ENCODE results near the gene DLGAP4. TPM values are rescaled to one million over a fixed set of nuclear protein-coding genes. Genes with fewer than 3 reads are reported as not detected.
A peak's percentile ranks its signal among the peaks of the same experiment; 100 is the strongest.

Gene DLGAP4
- polyA plus RNA-seq, 4 donors: 24.3 to 37.9 (median 28.3) TPM

- 37 to 59% (median 45%) methylated on average over 18 to 20 of the region's 20 CpGs for WGBS, 3 donors
- no peak overlapping the region for H3K27ac ChIP-seq (ENCODE audit: low read depth in 1 of 3, low read length in 2 of 3)
- no peaks in the 10 kb centered on the region for H3K4me1 ChIP-seq (ENCODE audit: control insufficient read depth in 3 of 3, insufficient read depth in 2 of 3, low read depth in 1 of 3, low read length in 2 of 3)
- no peaks in the 10 kb centered on the region for H3K9me3 ChIP-seq (ENCODE audit: control insufficient read depth in 2 of 2, insufficient read depth in 1 of 2, low read depth in 1 of 2, low read length in 1 of 2)
- DNase-seq (peak in 1 of 2 donors; percentile 51), FAIRE-seq (no peak)
- H3K36me3 ChIP-seq (ENCODE audit: control insufficient read depth in 3 of 3, insufficient read depth in 2 of 3, low read depth in 1 of 3, low read length in 3 of 3): no peaks in the 10 kb centered on the region
- H3K27me3 ChIP-seq (ENCODE audit: control insufficient read depth in 3 of 3, insufficient read depth in 3 of 3, low read length in 3 of 3): peaks cover 0 to 5% (median 2%) of the 10 kb centered on the region in 3 donors
- H3K4me3 ChIP-seq (ENCODE audit: low read depth in 1 of 3, low read length in 3 of 3): no peak overlapping the region
Observed at GRCh38 chr20:36394340-36394965, 88.3 kb downstream of the DLGAP4 start.

- Histone ChIP-seq H3K27ac (ENCODE audit: low read depth in 1 of 3, low read length in 2 of 3) (no peak overlapping the region), H3K4me1 (ENCODE audit: control insufficient read depth in 3 of 3, insufficient read depth in 2 of 3, low read depth in 1 of 3, low read length in 2 of 3) (no peaks in the 10 kb centered on the region), H3K9me3 (ENCODE audit: control insufficient read depth in 2 of 2, insufficient read depth in 1 of 2, low read depth in 1 of 2, low read length in 1 of 2) (peaks cover 0 to 3% of the 10 kb centered on the region in 2 donors), H3K4me3 (ENCODE audit: low read depth in 1 of 3, low read length in 3 of 3) (no peak overlapping the region), H3K36me3 (ENCODE audit: control insufficient read depth in 3 of 3, insufficient read depth in 2 of 3, low read depth in 1 of 3, low read length in 3 of 3) (no peaks in the 10 kb centered on the region), H3K27me3 (ENCODE audit: control insufficient read depth in 3 of 3, insufficient read depth in 3 of 3, low read length in 3 of 3) (peaks cover 0 to 4% (median 3%) of the 10 kb centered on the region in 3 donors)
- FAIRE-seq (no peak), DNase-seq (no peak)
- WGBS, 3 donors: 82 to 89% (median 83%) methylated on average over 6 of the region's 6 CpGs
Observed at GRCh38 chr20:36396340-36396739, 90.2 kb downstream of the DLGAP4 start.

- H3K36me3 ChIP-seq (ENCODE audit: control insufficient read depth in 3 of 3, insufficient read depth in 2 of 3, low read depth in 1 of 3, low read length in 3 of 3): no peaks in the 10 kb centered on the region
- H3K4me1 ChIP-seq (ENCODE audit: control insufficient read depth in 3 of 3, insufficient read depth in 2 of 3, low read depth in 1 of 3, low read length in 2 of 3): no peaks in the 10 kb centered on the region
- DNase-seq (no peak), FAIRE-seq (no peak)
- WGBS, 3 donors: 62 to 71% (median 69%) methylated on average over 8 of the region's 8 CpGs
- H3K27me3 ChIP-seq (ENCODE audit: control insufficient read depth in 3 of 3, insufficient read depth in 3 of 3, low read length in 3 of 3): peaks cover 0 to 4% (median 0%) of the 10 kb centered on the region in 3 donors
- peaks cover 0 to 3% of the 10 kb centered on the region in 2 donors for H3K9me3 ChIP-seq (ENCODE audit: control insufficient read depth in 2 of 2, insufficient read depth in 1 of 2, low read depth in 1 of 2, low read length in 1 of 2)
- H3K27ac ChIP-seq (ENCODE audit: low read depth in 1 of 3, low read length in 2 of 3): no peak overlapping the region
- H3K4me3 ChIP-seq (ENCODE audit: low read depth in 1 of 3, low read length in 3 of 3): no peak overlapping the region
Observed at GRCh38 chr20:36396847-36397630, 90.9 kb downstream of the DLGAP4 start.

- Histone ChIP-seq H3K36me3 (ENCODE audit: control insufficient read depth in 3 of 3, insufficient read depth in 2 of 3, low read depth in 1 of 3, low read length in 3 of 3) (no peaks in the 10 kb centered on the region), H3K9me3 (ENCODE audit: control insufficient read depth in 2 of 2, insufficient read depth in 1 of 2, low read depth in 1 of 2, low read length in 1 of 2) (peaks cover 0 to 3% of the 10 kb centered on the region in 2 donors), H3K4me3 (ENCODE audit: low read depth in 1 of 3, low read length in 3 of 3) (no peak overlapping the region), H3K27ac (ENCODE audit: low read depth in 1 of 3, low read length in 2 of 3) (no peak overlapping the region), H3K4me1 (ENCODE audit: control insufficient read depth in 3 of 3, insufficient read depth in 2 of 3, low read depth in 1 of 3, low read length in 2 of 3) (no peaks in the 10 kb centered on the region), H3K27me3 (ENCODE audit: control insufficient read depth in 3 of 3, insufficient read depth in 3 of 3, low read length in 3 of 3) (peaks cover 0 to 7% (median 5%) of the 10 kb centered on the region in 3 donors)
- 43 to 71% (median 48%) methylated on average over 3 of the region's 3 CpGs for WGBS, 3 donors
- DNase-seq (no peak), FAIRE-seq (no peak)
Observed at GRCh38 chr20:36398515-36398914, 92.4 kb downstream of the DLGAP4 start.

GRCh38 chr20:36399147-36399968 lies 93.2 kb downstream of the DLGAP4 start:
- peaks cover 0 to 8% (median 7%) of the 10 kb centered on the region in 3 donors for H3K27me3 ChIP-seq (ENCODE audit: control insufficient read depth in 3 of 3, insufficient read depth in 3 of 3, low read length in 3 of 3)
- no peak overlapping the region for H3K27ac ChIP-seq (ENCODE audit: low read depth in 1 of 3, low read length in 2 of 3)
- no peaks in the 10 kb centered on the region for H3K36me3 ChIP-seq (ENCODE audit: control insufficient read depth in 3 of 3, insufficient read depth in 2 of 3, low read depth in 1 of 3, low read length in 3 of 3)
- 26 to 29% (median 28%) methylated on average over 6 of the region's 6 CpGs for WGBS, 3 donors
- H3K4me3 ChIP-seq (ENCODE audit: low read depth in 1 of 3, low read length in 3 of 3): no peak overlapping the region
- H3K4me1 ChIP-seq (ENCODE audit: control insufficient read depth in 3 of 3, insufficient read depth in 2 of 3, low read depth in 1 of 3, low read length in 2 of 3): no peaks in the 10 kb centered on the region
- DNase-seq (peak; percentile 25 to 34), FAIRE-seq (no peak)
- peaks cover 0 to 3% of the 10 kb centered on the region in 2 donors for H3K9me3 ChIP-seq (ENCODE audit: control insufficient read depth in 2 of 2, insufficient read depth in 1 of 2, low read depth in 1 of 2, low read length in 1 of 2)

- 54 to 59% (median 58%) methylated on average over 7 of the region's 7 CpGs for WGBS, 3 donors
- H3K4me1 ChIP-seq (ENCODE audit: control insufficient read depth in 3 of 3, insufficient read depth in 2 of 3, low read depth in 1 of 3, low read length in 2 of 3): no peaks in the 10 kb centered on the region
- H3K27me3 ChIP-seq (ENCODE audit: control insufficient read depth in 3 of 3, insufficient read depth in 3 of 3, low read length in 3 of 3): peaks cover 0 to 8% (median 7%) of the 10 kb centered on the region in 3 donors
- FAIRE-seq: no peak
- H3K4me3 ChIP-seq (ENCODE audit: low read depth in 1 of 3, low read length in 3 of 3): no peak overlapping the region
- peaks cover 0 to 3% of the 10 kb centered on the region in 2 donors for H3K9me3 ChIP-seq (ENCODE audit: control insufficient read depth in 2 of 2, insufficient read depth in 1 of 2, low read depth in 1 of 2, low read length in 1 of 2)
- DNase-seq: no peak
- H3K36me3 ChIP-seq (ENCODE audit: control insufficient read depth in 3 of 3, insufficient read depth in 2 of 3, low read depth in 1 of 3, low read length in 3 of 3): no peaks in the 10 kb centered on the region
- H3K27ac ChIP-seq (ENCODE audit: low read depth in 1 of 3, low read length in 2 of 3): no peak overlapping the region
Observed at GRCh38 chr20:36399969-36400545, 93.9 kb downstream of the DLGAP4 start.

GRCh38 chr20:36400909-36401735 lies 95.0 kb downstream of the DLGAP4 start:
- no peak overlapping the region for H3K4me3 ChIP-seq (ENCODE audit: low read depth in 1 of 3, low read length in 3 of 3)
- WGBS, 3 donors: 37 to 53% (median 47%) methylated on average over 18 of the region's 18 CpGs
- no peak for FAIRE-seq
- no peaks in the 10 kb centered on the region for H3K4me1 ChIP-seq (ENCODE audit: control insufficient read depth in 3 of 3, insufficient read depth in 2 of 3, low read depth in 1 of 3, low read length in 2 of 3)
- H3K27ac ChIP-seq (ENCODE audit: low read depth in 1 of 3, low read length in 2 of 3): no peak overlapping the region
- H3K36me3 ChIP-seq (ENCODE audit: control insufficient read depth in 3 of 3, insufficient read depth in 2 of 3, low read depth in 1 of 3, low read length in 3 of 3): no peaks in the 10 kb centered on the region
- DNase-seq: no peak
- peaks cover 0 to 3% of the 10 kb centered on the region in 2 donors for H3K9me3 ChIP-seq (ENCODE audit: control insufficient read depth in 2 of 2, insufficient read depth in 1 of 2, low read depth in 1 of 2, low read length in 1 of 2)
- peaks cover 0 to 8% (median 7%) of the 10 kb centered on the region in 3 donors for H3K27me3 ChIP-seq (ENCODE audit: control insufficient read depth in 3 of 3, insufficient read depth in 3 of 3, low read length in 3 of 3)
